Mucosa of descending colon (tissue), 3 donors: Measurements from ENCODE around the gene SDF2L1. TPM values are rescaled to one million over a fixed set of nuclear protein-coding genes. Genes with fewer than 3 reads are reported as not detected.

ENCODE experiments used
- ATAC-seq: fragments of 200-7000 bp; cut with Tn5 transposase; one replicate; pipeline ENCODE4 v1.9.1; 2020; ENCODE audit warnings: mild to moderate bottlenecking, moderate library complexity
- DNase-seq, 3 donors: peaks; one replicate each; pipeline ENCODE4 v3.0.0-alpha.2; 2020
- H3K36me3 ChIP-seq: fragments of 200-600 bp; one replicate; pipeline ENCODE4 v1.8.0; 2021; ENCODE audit warnings: low read depth, mild to moderate bottlenecking
- H3K4me1 ChIP-seq: fragments of 200-600 bp; one replicate; pipeline ENCODE4 v1.8.0; 2021; ENCODE audit warnings: low read depth, mild to moderate bottlenecking
- H3K4me3 ChIP-seq: fragments of 200-600 bp; one replicate; pipeline ENCODE4 v1.8.0; 2021; ENCODE audit warnings: mild to moderate bottlenecking
- H3K9me3 ChIP-seq: fragments of 200-600 bp; one replicate; pipeline ENCODE4 v1.8.0; 2021; ENCODE audit warnings: mild to moderate bottlenecking
- CTCF ChIP-seq: fragments of 200-600 bp; IDR thresholded peaks from one replicate; pipeline ENCODE4 v1.8.0; 2022; ENCODE audit warnings: antibody characterized with exemption, mild to moderate bottlenecking
- intact Hi-C, 2 donors: fragments of 100-400 bp; cut with DNase I in 1 of 2; cut with micrococcal nuclease in 1 of 2; formaldehyde crosslinking; loops; one replicate each; pipeline versions ENCODE4 v1.11.0 to v1.11.1; 2022; cut with DNase I, micrococcal nuclease
- total RNA-seq, 3 donors: library from RNA; stranded (reverse); fragmentation: NEBNext Ultra II Directional in 2 of 3; extraction: Animal tissue kit (Norgen Biotek cat#: 25700) in 2 of 3; gene quantifications; one replicate each; pipeline versions ENCODE4 v1.2.1 to v1.2.4, GENCODE V29; 2021 to 2023
- donor health status: DM: no; HTN: no; CAD: no; lungs with moderate emphysema.
- donor health status: DM: no; HTN: no; CAD: no.
- donor health status: DM: no; HTN: yes; CAD: no.

SDF2L1 gene
- total RNA-seq, 3 donors from 2014 or later = 25.8 to 48.8 (median 28.0) TPM

DNA sequence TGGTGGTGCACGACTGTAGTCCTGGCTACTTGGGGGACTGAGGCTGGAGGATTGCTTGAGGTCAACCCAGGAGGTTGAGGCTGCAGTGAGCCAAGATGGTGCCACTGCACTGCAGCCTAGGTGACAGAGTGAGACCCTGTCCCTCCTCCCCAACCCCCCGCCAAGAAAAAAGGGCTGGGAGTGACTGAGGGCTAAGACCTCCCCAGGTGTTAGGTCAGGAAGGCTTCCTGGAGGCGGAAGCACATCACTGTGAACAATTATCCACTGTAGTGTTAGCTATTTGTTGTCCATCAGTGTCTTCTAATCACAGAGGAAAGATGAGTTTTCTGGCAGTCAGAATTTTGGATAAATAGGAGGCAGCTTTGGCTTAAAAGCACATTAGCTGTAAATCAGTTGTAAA is 21.1 kb upstream of the SDF2L1 start:
- no peaks in the 10 kb centered on the region for H3K4me1 ChIP-seq
- TF ChIP-seq CTCF = no peak
- no peaks in the 10 kb centered on the region for H3K36me3 ChIP-seq
- DNase-seq (no peak), ATAC-seq (no peak)
- intact Hi-C loops = no loop called here
- no peaks in the 10 kb centered on the region for H3K9me3 ChIP-seq
- no peak overlapping the region for H3K4me3 ChIP-seq

- Histone ChIP-seq H3K4me1 (no peaks in the 10 kb centered on the region), H3K36me3 (no peaks in the 10 kb centered on the region), H3K4me3 (no peak overlapping the region), H3K9me3 (no peaks in the 10 kb centered on the region)
- no peak for TF ChIP-seq CTCF
- intact Hi-C loops = no loop called here
- ATAC-seq (peak; percentile 14), DNase-seq (no peak)
These were observed 19.8 kb upstream of the SDF2L1 start for GRCh38 chr22:21622011-21622918.

DNA sequence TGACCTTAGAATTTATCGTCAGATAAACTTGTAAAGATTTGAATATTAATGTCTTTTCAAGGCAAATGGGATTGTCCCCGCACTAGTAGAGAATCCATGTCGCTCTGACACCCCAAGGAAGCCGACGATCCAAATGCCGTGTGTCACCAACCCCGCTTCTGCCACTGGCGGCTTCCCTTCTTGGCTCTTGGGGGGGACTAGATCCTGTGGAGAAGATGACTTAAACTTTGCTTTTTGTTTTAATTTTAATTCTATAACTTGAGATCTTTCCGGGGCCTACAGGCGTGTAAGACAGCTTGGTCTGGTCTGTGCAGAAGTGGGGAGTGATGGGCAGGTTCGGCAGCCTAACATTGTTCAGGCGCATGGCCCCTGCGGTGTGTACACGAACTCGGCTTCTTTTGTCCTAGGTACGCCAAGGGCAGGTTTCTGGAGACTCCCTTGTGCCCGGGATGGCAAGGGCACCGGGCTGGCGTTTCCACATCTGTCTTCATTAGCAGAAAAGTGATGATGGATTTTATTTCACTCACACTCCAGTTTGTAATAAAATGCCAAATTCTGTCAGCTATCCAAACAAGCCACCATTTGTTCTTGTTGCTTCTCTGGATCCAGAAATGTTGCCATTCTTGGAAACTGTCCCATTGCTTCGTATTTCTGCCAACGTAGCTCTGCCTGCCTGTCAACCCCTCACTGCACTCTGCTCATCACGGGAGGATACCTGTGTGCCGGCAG is 19.0 kb upstream of the SDF2L1 start:
- Histone ChIP-seq H3K36me3 (no peaks in the 10 kb centered on the region), H3K9me3 (no peaks in the 10 kb centered on the region), H3K4me3 (no peak overlapping the region), H3K4me1 (no peaks in the 10 kb centered on the region)
- intact Hi-C loops = no loop called here
- DNase-seq = no peak
- TF ChIP-seq CTCF = no peak
- no peak for ATAC-seq

- H3K9me3 ChIP-seq = no peaks in the 10 kb centered on the region
- ATAC-seq (no peak), DNase-seq (no peak)
- no peak overlapping the region for H3K4me3 ChIP-seq
- intact Hi-C loops = no loop called here
- peaks cover 4% of the 10 kb centered on the region for H3K4me1 ChIP-seq
- H3K36me3 ChIP-seq = no peaks in the 10 kb centered on the region
- TF ChIP-seq CTCF = no peak
These were observed 18.5 kb upstream of the SDF2L1 start for GRCh38 chr22:21623648-21623970.

GRCh38 chr22:21624120-21624879 is 17.8 kb upstream of the SDF2L1 start:
- no peaks in the 10 kb centered on the region for H3K36me3 ChIP-seq
- peak; percentile 24 for TF ChIP-seq CTCF
- DNase-seq (peak in 2 of 3 donors; percentile 44 to 53), ATAC-seq (peak; percentile 13)
- intact Hi-C loops = no loop called here
- H3K4me1 ChIP-seq = peaks cover 8% of the 10 kb centered on the region
- no peak overlapping the region for H3K4me3 ChIP-seq
- no peaks in the 10 kb centered on the region for H3K9me3 ChIP-seq
